ENCODE data around the gene WFIKKN2.

- TF ChIP-seq, protein P1, sequence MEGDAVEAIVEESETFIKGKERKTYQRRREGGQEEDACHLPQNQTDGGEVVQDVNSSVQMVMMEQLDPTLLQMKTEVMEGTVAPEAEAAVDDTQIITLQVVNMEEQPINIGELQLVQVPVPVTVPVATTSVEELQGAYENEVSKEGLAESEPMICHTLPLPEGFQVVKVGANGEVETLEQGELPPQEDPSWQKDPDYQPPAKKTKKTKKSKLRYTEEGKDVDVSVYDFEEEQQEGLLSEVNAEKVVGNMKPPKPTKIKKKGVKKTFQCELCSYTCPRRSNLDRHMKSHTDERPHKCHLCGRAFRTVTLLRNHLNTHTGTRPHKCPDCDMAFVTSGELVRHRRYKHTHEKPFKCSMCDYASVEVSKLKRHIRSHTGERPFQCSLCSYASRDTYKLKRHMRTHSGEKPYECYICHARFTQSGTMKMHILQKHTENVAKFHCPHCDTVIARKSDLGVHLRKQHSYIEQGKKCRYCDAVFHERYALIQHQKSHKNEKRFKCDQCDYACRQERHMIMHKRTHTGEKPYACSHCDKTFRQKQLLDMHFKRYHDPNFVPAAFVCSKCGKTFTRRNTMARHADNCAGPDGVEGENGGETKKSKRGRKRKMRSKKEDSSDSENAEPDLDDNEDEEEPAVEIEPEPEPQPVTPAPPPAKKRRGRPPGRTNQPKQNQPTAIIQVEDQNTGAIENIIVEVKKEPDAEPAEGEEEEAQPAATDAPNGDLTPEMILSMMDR (IDR thresholded peaks at IDR 0.05; ENCODE audit: low read length): no peak
- no peak for TF ChIP-seq EZH2 (IDR thresholded peaks at IDR 0.05; ENCODE audit: borderline replicate concordance, low read length)
Measured at GRCh38 chr17:50839591-50840310, 4.4 kb downstream of the WFIKKN2 start.

Measured in OCI-LY1 (cell line).